NT2/D1 (cell line): Measurements from ENCODE around the gene CROCC.

ENCODE experiments used
- SUZ12 ChIP-seq: IDR thresholded peaks from 2 replicates; pipeline ENCODE4 v1.6.1; 2011; ENCODE audit not compliant: insufficient read length, insufficient read depth; ENCODE audit errors: extremely low read depth
- YY1 ChIP-seq: IDR thresholded peaks from 2 replicates; pipeline ENCODE4 v1.6.1; 2011; ENCODE audit not compliant: insufficient read length, insufficient read depth
- ZNF274 ChIP-seq: IDR thresholded peaks from 2 replicates; pipeline ENCODE4 v1.6.1; 2011; ENCODE audit warnings: mild to moderate bottlenecking, low read depth, low read length

- no peak for TF ChIP-seq ZNF274
- no peak for TF ChIP-seq YY1
- no peak for TF ChIP-seq SUZ12
Observed at GRCh38 chr1:17020502-17020901, 98.8 kb downstream of the CROCC start.
